Activated CD8-positive, alpha-beta T cell treated with anti-CD3 and anti-CD28 coated beads for 36 hours (primary cell): Measurements from ENCODE around the gene FNBP1L. TPM values are rescaled to one million over a fixed set of nuclear protein-coding genes. Genes with fewer than 3 reads are reported as not detected.

Source experiments
- ATAC-seq: fragments of 200-7000 bp; cut with Tn5 transposase; one replicate; pipeline ENCODE4 v1.10.0; 2021; ENCODE audit warnings: mild to moderate bottlenecking, moderate library complexity
- CTCF ChIA-PET: fragments of 350-600 bp; sonication (Branson Sonifier 250); formaldehyde crosslinking; loops from one replicate; lab custom pipeline; 2021; ENCODE audit warnings: antibody characterized with exemption; lab: Charles Lee
- POLR2A ChIA-PET: fragments of 350-600 bp; sonication (Branson Sonifier 250); formaldehyde crosslinking; loops from one replicate; lab custom pipeline; 2021; ENCODE audit warnings: antibody characterized with exemption; lab: Charles Lee
- DNase-seq: peaks from one replicate; pipeline ENCODE4 v3.0.0-alpha.2; 2020
- H3K27ac Mint-ChIP-seq: one replicate; pipeline ENCODE4 v1.8.0; 2021; ENCODE audit warnings: mild to moderate bottlenecking, mixed read lengths
- H3K27me3 Mint-ChIP-seq: one replicate; pipeline ENCODE4 v1.8.0; 2021; ENCODE audit warnings: mixed read lengths
- H3K36me3 Mint-ChIP-seq: one replicate; pipeline ENCODE4 v1.8.0; 2021; ENCODE audit warnings: low read depth, mixed read lengths
- H3K4me1 Mint-ChIP-seq: one replicate; pipeline ENCODE4 v1.8.0; 2021; ENCODE audit warnings: low read depth, mixed read lengths
- H3K4me3 Mint-ChIP-seq: one replicate; pipeline ENCODE4 v1.8.0; 2021; ENCODE audit warnings: mild to moderate bottlenecking, moderate library complexity, mixed read lengths
- H3K9me3 Mint-ChIP-seq: one replicate; pipeline ENCODE4 v1.8.0; 2021; ENCODE audit warnings: mixed read lengths
- intact Hi-C: fragments of 100-400 bp; cut with micrococcal nuclease; formaldehyde crosslinking; loops from one replicate; pipeline ENCODE4 v1.10.0; 2022
- total RNA-seq, 2 experiments: library from RNA; stranded (reverse); gene quantifications; one replicate each; pipeline ENCODE4 v1.2.3, GENCODE V29; 2021
- TF ChIP-seq, protein P1 (sequence below): fragments of 200-600 bp; IDR thresholded peaks from one replicate; pipeline ENCODE4 v1.8.0; 2022; ENCODE audit warnings: antibody characterized with exemption, mild to moderate bottlenecking

The FNBP1L gene
- total RNA-seq, 2 experiments from 2014 or later, result 0.20 to 0.25 TPM

DNA sequence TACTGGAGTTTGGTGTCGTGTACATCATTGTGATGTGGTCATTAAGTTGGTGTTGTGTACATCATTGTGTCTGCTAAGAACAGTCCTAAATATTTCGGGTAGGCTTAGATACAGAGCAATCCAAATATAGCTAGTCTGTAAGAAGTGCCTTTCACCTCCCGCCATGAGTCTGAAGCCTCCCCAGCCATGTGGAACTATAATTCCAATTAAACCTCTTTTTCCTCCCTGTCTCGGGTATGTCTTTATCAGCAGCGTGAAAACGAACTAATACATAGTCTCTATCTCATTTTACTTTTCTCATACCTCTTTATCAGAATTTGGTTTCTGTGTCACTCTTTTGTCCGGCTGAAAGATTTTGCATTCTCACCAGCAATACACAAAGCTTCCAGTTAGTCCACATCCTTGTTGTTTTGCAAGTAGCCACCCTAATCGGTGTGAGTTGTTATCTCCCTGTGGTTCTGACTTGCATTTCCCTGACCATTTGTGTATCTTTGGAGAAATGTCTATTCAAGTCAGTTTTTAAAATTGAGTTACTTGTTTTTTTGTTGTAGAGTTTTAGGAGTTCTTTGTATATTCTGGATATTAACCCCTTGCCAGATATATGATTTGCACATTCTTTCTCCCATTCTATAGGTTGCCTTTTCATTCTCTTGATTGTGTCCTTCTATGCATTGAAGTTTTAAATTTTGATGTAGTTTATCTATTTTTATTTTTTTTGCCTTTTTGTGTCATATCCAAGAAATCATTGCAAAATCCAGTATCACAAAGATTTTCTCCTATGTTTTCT, 56.5 kb downstream of the FNBP1L start:
- H3K36me3 Mint-ChIP-seq, result no peaks in the 10 kb centered on the region
- no peak for DNase-seq
- intact Hi-C loops, result no loop called here
- no peaks in the 10 kb centered on the region for H3K9me3 Mint-ChIP-seq
- no peak overlapping the region for H3K27ac Mint-ChIP-seq
- POLR2A ChIA-PET, result no interaction called here
- H3K4me3 Mint-ChIP-seq, result no peak overlapping the region
- CTCF ChIA-PET, result no interaction called here
- TF ChIP-seq, protein P1, sequence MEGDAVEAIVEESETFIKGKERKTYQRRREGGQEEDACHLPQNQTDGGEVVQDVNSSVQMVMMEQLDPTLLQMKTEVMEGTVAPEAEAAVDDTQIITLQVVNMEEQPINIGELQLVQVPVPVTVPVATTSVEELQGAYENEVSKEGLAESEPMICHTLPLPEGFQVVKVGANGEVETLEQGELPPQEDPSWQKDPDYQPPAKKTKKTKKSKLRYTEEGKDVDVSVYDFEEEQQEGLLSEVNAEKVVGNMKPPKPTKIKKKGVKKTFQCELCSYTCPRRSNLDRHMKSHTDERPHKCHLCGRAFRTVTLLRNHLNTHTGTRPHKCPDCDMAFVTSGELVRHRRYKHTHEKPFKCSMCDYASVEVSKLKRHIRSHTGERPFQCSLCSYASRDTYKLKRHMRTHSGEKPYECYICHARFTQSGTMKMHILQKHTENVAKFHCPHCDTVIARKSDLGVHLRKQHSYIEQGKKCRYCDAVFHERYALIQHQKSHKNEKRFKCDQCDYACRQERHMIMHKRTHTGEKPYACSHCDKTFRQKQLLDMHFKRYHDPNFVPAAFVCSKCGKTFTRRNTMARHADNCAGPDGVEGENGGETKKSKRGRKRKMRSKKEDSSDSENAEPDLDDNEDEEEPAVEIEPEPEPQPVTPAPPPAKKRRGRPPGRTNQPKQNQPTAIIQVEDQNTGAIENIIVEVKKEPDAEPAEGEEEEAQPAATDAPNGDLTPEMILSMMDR, result no peak
- no peaks in the 10 kb centered on the region for H3K4me1 Mint-ChIP-seq
- H3K27me3 Mint-ChIP-seq, result peaks cover 3% of the 10 kb centered on the region
- ATAC-seq, result no peak

- DNase-seq, result no peak
- no peak for ATAC-seq
- Mint-ChIP-seq H3K9me3 (no peaks in the 10 kb centered on the region), H3K27ac (no peak overlapping the region), H3K4me3 (no peak overlapping the region), H3K4me1 (no peaks in the 10 kb centered on the region), H3K36me3 (no peaks in the 10 kb centered on the region), H3K27me3 (peaks cover 5% of the 10 kb centered on the region)
- intact Hi-C loops, result no loop called here
- CTCF ChIA-PET, result no interaction called here
- TF ChIP-seq, protein P1, result no peak
- POLR2A ChIA-PET, result no interaction called here
Measured at GRCh38 chr1:93506126-93506525, 58.2 kb downstream of the FNBP1L start.

- no peak overlapping the region for H3K4me3 Mint-ChIP-seq
- H3K27ac Mint-ChIP-seq, result no peak overlapping the region
- no peaks in the 10 kb centered on the region for H3K4me1 Mint-ChIP-seq
- intact Hi-C loops, result no loop called here
- H3K9me3 Mint-ChIP-seq, result no peaks in the 10 kb centered on the region
- TF ChIP-seq, protein P1, result no peak
- peaks cover 3% of the 10 kb centered on the region for H3K27me3 Mint-ChIP-seq
- ChIA-PET POLR2A (no interaction called here), CTCF (no interaction called here)
- ATAC-seq (no peak), DNase-seq (peak; percentile 21)
- H3K36me3 Mint-ChIP-seq, result no peaks in the 10 kb centered on the region
Measured at GRCh38 chr1:93516164-93516563, 68.2 kb downstream of the FNBP1L start.

GRCh38 chr1:93518516-93518915, 70.6 kb downstream of the FNBP1L start:
- Mint-ChIP-seq H3K36me3 (no peaks in the 10 kb centered on the region), H3K9me3 (no peaks in the 10 kb centered on the region), H3K4me3 (no peak overlapping the region), H3K27ac (no peak overlapping the region), H3K27me3 (peaks cover 3% of the 10 kb centered on the region), H3K4me1 (no peaks in the 10 kb centered on the region)
- intact Hi-C loops, result no loop called here
- ChIA-PET CTCF (interaction anchor here (1.1 to 1.6 kb wide), 2 partner anchors 214 to 295 kb away, joined by 3 to 4 read pairs; no protein-coding TSS in a partner anchor), POLR2A (no interaction called here)
- ATAC-seq (no peak), DNase-seq (no peak)
- TF ChIP-seq, protein P1, result no peak

GRCh38 chr1:93519199-93519829, 71.4 kb downstream of the FNBP1L start:
- no peak overlapping the region for H3K27ac Mint-ChIP-seq
- intact Hi-C loops, result no loop called here
- TF ChIP-seq, protein P1, result no peak
- ATAC-seq (no peak), DNase-seq (no peak)
- CTCF ChIA-PET, result interaction anchor here (1.6 kb wide), 1 partner anchor 215 kb away, joined by 4 read pairs; no protein-coding TSS in a partner anchor
- H3K4me3 Mint-ChIP-seq, result no peak overlapping the region
- no peaks in the 10 kb centered on the region for H3K36me3 Mint-ChIP-seq
- H3K9me3 Mint-ChIP-seq, result no peaks in the 10 kb centered on the region
- H3K27me3 Mint-ChIP-seq, result peaks cover 3% of the 10 kb centered on the region
- no peaks in the 10 kb centered on the region for H3K4me1 Mint-ChIP-seq
- POLR2A ChIA-PET, result no interaction called here
